ENCODE measurements around the gene HINT2.

HINT2 gene

GRCh38 chr9:35827486-35827885 is 12.6 kb upstream of the HINT2 start:
- H3K4me1 ChIP-seq, result peaks cover 0 to 46% (median 35%) of the 10 kb centered on the region in 4 donors
- H3K4me3 ChIP-seq, result no peak overlapping the region
- peak overlapping the region; percentile 61 to 96 for H3K27ac ChIP-seq
- H3K36me3 ChIP-seq, result no peaks in the 10 kb centered on the region
- no peak for DNase-seq
- no peaks in the 10 kb centered on the region for H3K9me3 ChIP-seq
- no peak for TF ChIP-seq CTCF (IDR thresholded peaks at IDR 0.05)
- H3K27me3 ChIP-seq, result no peaks in the 10 kb centered on the region
- intact Hi-C loops (cut with DNase I; ENCODE audit: low total_unique reads), result loop anchor here (2.0 to 5.0 kb wide), 2 partner anchors 35 to 55 kb away; partner anchors contain the start of gene NPR2

GRCh38 chr9:35826071-35826701 is 11.3 kb upstream of the HINT2 start:
- peak overlapping the region in 1 of 2 donors; percentile 26 for H3K27ac ChIP-seq
- intact Hi-C loops (cut with DNase I; ENCODE audit: low total_unique reads), result loop anchor here (2.0 to 5.0 kb wide), 2 partner anchors 34 to 57 kb away; partner anchors contain the start of gene NPR2
- DNase-seq, result no peak

GRCh38 chr9:35822926-35823325 is 8.1 kb upstream of the HINT2 start:
- Histone ChIP-seq H3K27me3 (no peaks in the 10 kb centered on the region), H3K27ac (no peak overlapping the region), H3K9me3 (no peaks in the 10 kb centered on the region), H3K4me1 (peaks cover 0 to 10% (median 8%) of the 10 kb centered on the region in 4 donors), H3K4me3 (no peak overlapping the region), H3K36me3 (no peaks in the 10 kb centered on the region)
- no peak for TF ChIP-seq CTCF (IDR thresholded peaks at IDR 0.05)
- DNase-seq, result no peak
- intact Hi-C loops (cut with DNase I; ENCODE audit: low total_unique reads), result no loop called here

More at GRCh38 chr9:35826071-35826701, 11.3 kb upstream of the HINT2 start:
- Histone ChIP-seq H3K36me3 (no peaks in the 10 kb centered on the region), H3K4me1 (peaks cover 0 to 35% (median 30%) of the 10 kb centered on the region in 4 donors), H3K4me3 (no peak overlapping the region), H3K9me3 (no peaks in the 10 kb centered on the region), H3K27me3 (no peaks in the 10 kb centered on the region)
- peak; percentile 69 to 74 for TF ChIP-seq CTCF (IDR thresholded peaks at IDR 0.05)

- no peaks in the 10 kb centered on the region for H3K36me3 ChIP-seq
- no peaks in the 10 kb centered on the region for H3K4me1 ChIP-seq
- DNase-seq, result no peak
- intact Hi-C loops (cut with DNase I; ENCODE audit: low total_unique reads), result no loop called here
- H3K4me3 ChIP-seq, result no peak overlapping the region
- no peak for TF ChIP-seq CTCF (IDR thresholded peaks at IDR 0.05)
- H3K27ac ChIP-seq, result no peak overlapping the region
- H3K9me3 ChIP-seq, result no peaks in the 10 kb centered on the region
- H3K27me3 ChIP-seq, result no peaks in the 10 kb centered on the region
Observed at GRCh38 chr9:35820076-35820475, 5.2 kb upstream of the HINT2 start.

GRCh38 chr9:35818341-35818740 is 3.5 kb upstream of the HINT2 start:
- intact Hi-C loops (cut with DNase I; ENCODE audit: low total_unique reads), result loop anchor here (10.0 kb wide), 1 partner anchor 74 kb away; the partner anchor contains the start of genes GBA2 and RGP1
- no peak for TF ChIP-seq CTCF (IDR thresholded peaks at IDR 0.05)
- DNase-seq, result no peak
- Histone ChIP-seq H3K36me3 (no peaks in the 10 kb centered on the region), H3K4me1 (peaks cover 0 to 12% (median 9%) of the 10 kb centered on the region in 4 donors), H3K9me3 (no peaks in the 10 kb centered on the region), H3K4me3 (no peak overlapping the region), H3K27me3 (no peaks in the 10 kb centered on the region), H3K27ac (no peak overlapping the region)
